CD4-positive, alpha-beta memory T cell (primary cell): ENCODE measurements around the gene ADRA2B. TPM values are rescaled to one million over a fixed set of nuclear protein-coding genes. Genes with fewer than 3 reads are reported as not detected.

Experiments
- CTCF ChIA-PET: fragments of 350-600 bp; sonication (Branson Sonifier 250); formaldehyde crosslinking; loops from one replicate; lab custom pipeline; 2021; ENCODE audit warnings: inconsistent platforms; ENCODE audit not compliant: partially characterized antibody; lab: Charles Lee
- POLR2A ChIA-PET: fragments of 350-600 bp; sonication (Branson Sonifier 250); formaldehyde crosslinking; loops from one replicate; lab custom pipeline; 2021; ENCODE audit not compliant: partially characterized antibody; lab: Charles Lee
- DNase-seq, 5 donors: peaks; one replicate each; pipeline versions ENCODE4 v3.0.0 to v3.0.0-alpha.2; 2020 to 2022; ENCODE audit warnings: mixed read lengths in 1 of 5
- H3K27ac ChIP-seq: one replicate; pipeline ENCODE4 v1.7.0; 2013; ENCODE audit warnings: low read depth, low read length
- H3K27me3 ChIP-seq: 2 replicates; pipeline ENCODE4 v1.7.0; 2013; ENCODE audit warnings: mild to moderate bottlenecking, low read length, moderate library complexity; ENCODE audit not compliant: insufficient read depth
- H3K36me3 ChIP-seq: 2 replicates; pipeline ENCODE4 v1.7.0; 2013; ENCODE audit warnings: mild to moderate bottlenecking, low read length, moderate library complexity; ENCODE audit not compliant: insufficient read depth
- H3K4me1 ChIP-seq: 2 replicates; pipeline ENCODE4 v1.7.0; 2013; ENCODE audit warnings: mild to moderate bottlenecking, low read length, moderate library complexity; ENCODE audit not compliant: insufficient read depth
- H3K4me3 ChIP-seq, 2 donors: one replicate each; pipeline ENCODE4 v1.7.0; 2013; ENCODE audit warnings: low read length in 2 of 2, mild to moderate bottlenecking in 1 of 2
- H3K9me3 ChIP-seq, 2 donors: one replicate each; pipeline ENCODE4 v1.7.0; 2013; ENCODE audit warnings: low read length in 2 of 2, control low read depth in 1 of 2; ENCODE audit not compliant: control insufficient read depth in 1 of 2
- H3K27ac Mint-ChIP-seq, 7 donors: one replicate each; pipeline ENCODE4 v1.8.0; 2020 to 2021; ENCODE audit warnings: mixed read lengths in 7 of 7, mild to moderate bottlenecking in 6 of 7, inconsistent platforms in 3 of 7, moderate library complexity in 3 of 7
- H3K27me3 Mint-ChIP-seq, 2 donors: one replicate each; pipeline ENCODE4 v1.8.0; 2020 to 2021; ENCODE audit warnings: mixed read lengths in 2 of 2
- H3K36me3 Mint-ChIP-seq, 2 donors: one replicate each; pipeline ENCODE4 v1.8.0; 2020 to 2021; ENCODE audit warnings: mixed read lengths in 2 of 2, inconsistent platforms in 1 of 2, mild to moderate bottlenecking in 1 of 2
- H3K4me1 Mint-ChIP-seq, 4 donors: one replicate each; pipeline ENCODE4 v1.8.0; 2020 to 2021; ENCODE audit warnings: mixed read lengths in 4 of 4, mild to moderate bottlenecking in 1 of 4
- H3K4me3 Mint-ChIP-seq, 8 donors: one replicate each; pipeline ENCODE4 v1.8.0; 2020 to 2021; ENCODE audit warnings: mixed read lengths in 8 of 8, mild to moderate bottlenecking in 7 of 8, moderate library complexity in 6 of 8, inconsistent platforms in 3 of 8
- H3K9me3 Mint-ChIP-seq, 8 donors: one replicate each; pipeline ENCODE4 v1.8.0; 2020 to 2021; ENCODE audit warnings: mixed read lengths in 8 of 8, mild to moderate bottlenecking in 5 of 8, inconsistent platforms in 3 of 8, moderate library complexity in 1 of 8
- intact Hi-C: fragments of 100-400 bp; cut with micrococcal nuclease; formaldehyde crosslinking; loops from one replicate; pipeline ENCODE4 v1.15.1; 2023
- polyA plus RNA-seq, 2 donors: library from polyadenylated mRNA; unstranded; fragments of 300-500 nt; fragmentation: Illumina TruSeq; gene quantifications; one replicate each; pipeline ENCODE4 v1.2.3, GENCODE V29; 2021
- total RNA-seq, 2 experiments: library from RNA; stranded (reverse); gene quantifications; one replicate each; pipeline ENCODE4 v1.2.3, GENCODE V29; 2021

ADRA2B gene
- total and polyA plus RNA-seq, 4 experiments from 2014 or later, result not detected

DNA sequence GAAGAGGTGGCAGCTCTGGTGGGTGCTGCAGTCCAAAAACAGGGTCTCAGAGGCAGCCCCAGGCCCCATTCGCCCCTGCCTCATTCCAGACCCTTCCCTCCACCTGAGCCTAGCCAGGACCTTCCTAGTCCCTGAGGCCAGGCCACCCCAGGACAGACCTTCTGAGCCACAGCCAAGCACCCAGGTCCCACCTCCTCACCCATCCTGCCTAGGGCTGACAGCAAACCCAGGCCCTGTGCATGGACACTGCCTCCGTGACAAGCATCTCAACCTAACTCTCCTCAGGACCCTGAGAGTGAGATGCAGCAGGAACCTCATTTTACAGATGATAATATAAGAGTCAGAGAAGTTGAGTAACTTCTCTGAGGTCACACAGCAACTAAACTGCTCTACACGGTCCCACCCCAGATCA, 15.5 kb downstream of the ADRA2B start:
- intact Hi-C loops, result no loop called here
- no peak overlapping the region for H3K27ac ChIP-seq
- H3K27ac Mint-ChIP-seq, result no peak overlapping the region
- DNase-seq, result peak in 1 of 5 donors; percentile 26
- no peaks in the 10 kb centered on the region for H3K4me1 Mint-ChIP-seq
- H3K4me3 ChIP-seq, result no peak overlapping the region
- H3K4me3 Mint-ChIP-seq, result no peak overlapping the region
- H3K36me3 Mint-ChIP-seq, result peaks cover 3 to 4% of the 10 kb centered on the region in 2 donors
- H3K36me3 ChIP-seq, result no peaks in the 10 kb centered on the region
- no peaks in the 10 kb centered on the region for H3K27me3 ChIP-seq
- no peaks in the 10 kb centered on the region for H3K4me1 ChIP-seq
- peaks cover 0 to 11% of the 10 kb centered on the region in 2 donors for H3K9me3 ChIP-seq
- no peaks in the 10 kb centered on the region for H3K27me3 Mint-ChIP-seq
- H3K9me3 Mint-ChIP-seq, result peaks cover 0 to 13% (median 10%) of the 10 kb centered on the region in 8 donors
- ChIA-PET CTCF (interaction anchor here (1.0 kb wide), 1 partner anchor 16 kb away, joined by 3 read pairs; the partner anchor contains the start of gene ADRA2B), POLR2A (no interaction called here)

DNA sequence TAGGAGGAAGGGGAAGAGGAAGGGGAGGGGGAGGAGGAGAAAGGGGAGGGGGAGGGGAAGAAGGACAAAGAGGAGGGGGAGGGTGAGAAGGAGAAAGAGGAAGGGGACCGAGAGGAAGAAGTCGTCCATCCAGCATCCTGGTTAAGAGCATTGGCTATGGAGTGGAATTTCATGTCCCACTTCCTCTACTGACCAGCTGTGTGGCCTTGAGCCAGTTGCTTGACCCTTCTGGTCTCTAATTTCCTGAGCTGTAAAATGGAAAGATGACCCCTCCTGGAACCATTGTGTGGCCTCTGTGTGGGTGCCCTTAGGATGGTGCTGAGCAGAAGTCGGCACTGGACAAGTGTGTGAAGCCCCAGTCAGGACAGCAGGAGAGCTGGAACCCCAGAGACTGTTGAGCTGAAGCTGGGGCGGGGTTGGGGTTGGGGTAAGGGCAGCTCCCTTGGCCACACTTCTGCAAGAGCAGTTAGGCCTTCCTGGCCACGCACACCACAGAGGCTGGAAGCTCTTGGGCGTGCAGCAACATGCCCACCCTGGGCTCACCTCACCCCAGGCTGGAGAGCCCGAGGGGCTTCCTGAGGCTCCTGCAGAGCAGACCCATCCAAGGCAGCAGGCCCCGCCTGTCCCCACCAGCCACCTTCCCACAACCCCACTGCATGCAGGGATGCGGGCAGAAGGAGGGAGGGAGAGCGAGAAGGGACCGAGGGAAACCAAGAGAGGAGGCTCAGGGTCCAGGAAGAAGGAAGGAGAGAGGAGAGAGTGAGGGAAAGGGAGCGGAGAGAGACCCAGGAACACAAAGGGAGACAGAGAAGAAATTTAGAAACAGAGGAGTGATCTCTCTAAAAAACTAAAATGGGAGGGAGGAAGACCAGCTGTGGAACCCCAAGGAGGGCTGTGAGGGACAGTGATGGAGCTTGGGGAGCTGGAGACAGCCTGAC, 16.2 kb downstream of the ADRA2B start:
- peaks cover 0 to 4% of the 10 kb centered on the region in 2 donors for H3K27me3 Mint-ChIP-seq
- no peaks in the 10 kb centered on the region for H3K27me3 ChIP-seq
- H3K9me3 ChIP-seq, result peaks cover 0 to 3% of the 10 kb centered on the region in 2 donors
- DNase-seq, result peak in 1 of 5 donors; percentile 12
- ChIA-PET POLR2A (no interaction called here), CTCF (interaction anchor here (1.0 kb wide), 1 partner anchor 17 kb away, joined by 3 read pairs; the partner anchor contains the start of gene ADRA2B)
- H3K4me3 ChIP-seq, result no peak overlapping the region
- H3K27ac Mint-ChIP-seq, result no peak overlapping the region
- intact Hi-C loops, result no loop called here
- no peaks in the 10 kb centered on the region for H3K4me1 Mint-ChIP-seq
- peaks cover 0 to 6% (median 3%) of the 10 kb centered on the region in 8 donors for H3K9me3 Mint-ChIP-seq
- no peaks in the 10 kb centered on the region for H3K36me3 ChIP-seq
- no peaks in the 10 kb centered on the region for H3K36me3 Mint-ChIP-seq
- no peaks in the 10 kb centered on the region for H3K4me1 ChIP-seq
- no peak overlapping the region for H3K4me3 Mint-ChIP-seq
- no peak overlapping the region for H3K27ac ChIP-seq

DNA sequence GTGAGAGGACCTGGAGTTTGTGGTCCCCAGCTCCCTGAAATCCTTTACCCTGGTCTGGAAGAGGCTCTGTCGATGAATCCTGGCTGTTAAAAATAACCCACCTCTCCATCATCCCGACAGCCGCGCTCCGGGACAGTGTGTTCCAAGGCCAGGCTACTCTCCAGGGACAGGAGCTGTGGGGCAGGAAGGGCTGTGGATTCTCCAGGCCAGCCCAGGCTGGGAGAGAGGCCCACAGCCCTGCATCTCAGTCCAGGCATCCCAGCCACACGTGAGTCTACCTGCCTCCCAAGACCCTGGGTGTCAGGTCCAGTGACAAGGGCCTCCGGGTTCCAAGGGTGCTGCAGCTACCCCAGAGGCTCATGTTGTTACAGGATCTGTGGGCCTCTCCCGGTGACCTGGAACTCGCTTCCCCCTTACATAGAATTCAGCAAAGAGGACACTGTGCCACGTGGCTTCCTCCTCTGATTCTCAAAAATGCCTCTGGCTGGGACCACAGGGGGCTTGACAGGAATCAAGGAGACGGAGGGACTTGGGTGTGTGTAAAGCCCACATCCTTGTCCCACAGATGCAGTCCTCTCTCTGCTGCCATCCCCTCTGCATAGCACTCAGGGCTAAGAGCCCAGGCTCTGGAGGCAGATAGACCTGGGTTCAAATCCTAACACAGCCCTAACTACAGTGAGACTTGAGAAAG, 17.3 kb downstream of the ADRA2B start:
- no peaks in the 10 kb centered on the region for H3K4me1 ChIP-seq
- no peaks in the 10 kb centered on the region for H3K9me3 ChIP-seq
- ChIA-PET CTCF (no interaction called here), POLR2A (no interaction called here)
- H3K4me3 Mint-ChIP-seq, result no peak overlapping the region
- H3K36me3 Mint-ChIP-seq, result no peaks in the 10 kb centered on the region
- peak overlapping the region in 2 of 7 donors; percentile 48 to 55 for H3K27ac Mint-ChIP-seq
- intact Hi-C loops, result no loop called here
- no peak overlapping the region for H3K27ac ChIP-seq
- no peaks in the 10 kb centered on the region for H3K36me3 ChIP-seq
- H3K4me1 Mint-ChIP-seq, result no peaks in the 10 kb centered on the region
- peak in 1 of 5 donors; percentile 17 for DNase-seq
- H3K27me3 ChIP-seq, result no peaks in the 10 kb centered on the region
- no peak overlapping the region for H3K4me3 ChIP-seq
- H3K27me3 Mint-ChIP-seq, result peaks cover 3 to 4% of the 10 kb centered on the region in 2 donors
- H3K9me3 Mint-ChIP-seq, result no peaks in the 10 kb centered on the region

DNA sequence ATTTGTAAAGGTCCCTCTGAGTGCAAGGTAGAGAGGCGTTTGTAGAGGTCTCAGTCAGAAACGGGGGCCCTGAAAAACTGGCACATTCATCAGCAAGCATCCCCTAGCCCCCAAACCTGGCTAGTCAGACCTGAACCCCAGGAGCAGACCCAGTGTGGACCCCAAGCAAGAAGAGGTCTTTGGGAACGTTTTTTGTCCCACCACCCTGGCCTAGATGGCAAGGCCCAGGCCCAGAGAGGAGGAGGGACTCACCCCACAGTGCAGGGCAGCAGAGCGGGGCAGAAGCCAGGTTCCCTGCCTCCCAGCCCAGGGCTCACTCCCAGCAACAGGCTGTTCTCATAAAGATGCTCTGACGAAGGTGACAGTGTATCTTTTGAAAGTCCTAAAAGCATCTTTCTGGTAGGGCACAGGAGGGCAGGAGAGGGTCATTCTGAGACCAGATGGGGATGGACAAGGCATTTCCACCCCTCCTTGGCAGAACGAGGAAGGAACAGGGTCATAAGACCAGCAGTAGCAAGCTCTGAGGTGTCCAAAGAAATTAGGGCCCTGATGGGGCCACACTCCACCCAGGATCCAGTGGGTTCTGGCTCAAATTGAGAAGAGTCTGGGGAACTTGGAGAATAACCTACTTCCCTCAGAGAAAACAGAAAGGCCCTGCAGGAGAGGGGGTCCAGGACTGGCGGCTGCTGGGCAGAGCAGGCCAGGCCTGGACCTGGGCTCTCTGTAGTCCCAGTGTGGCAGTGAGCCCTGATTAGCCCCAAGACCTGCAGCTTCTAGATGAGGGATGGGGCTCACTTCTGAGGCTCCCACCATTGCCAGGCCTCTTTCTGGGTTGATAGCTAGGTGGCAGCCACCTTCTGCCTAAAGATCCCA, 18.2 kb downstream of the ADRA2B start:
- CTCF ChIA-PET, result no interaction called here
- H3K4me1 Mint-ChIP-seq, result no peaks in the 10 kb centered on the region
- no peaks in the 10 kb centered on the region for H3K9me3 Mint-ChIP-seq
- Histone ChIP-seq H3K4me1 (no peaks in the 10 kb centered on the region), H3K27ac (no peak overlapping the region), H3K4me3 (no peak overlapping the region), H3K36me3 (no peaks in the 10 kb centered on the region), H3K27me3 (no peaks in the 10 kb centered on the region), H3K9me3 (no peaks in the 10 kb centered on the region)
- intact Hi-C loops, result no loop called here
- POLR2A ChIA-PET, result no interaction called here
- peak in 1 of 5 donors; percentile 17 for DNase-seq
- H3K27me3 Mint-ChIP-seq, result peaks cover 3 to 6% of the 10 kb centered on the region in 2 donors
- H3K36me3 Mint-ChIP-seq, result no peaks in the 10 kb centered on the region
- no peak overlapping the region for H3K4me3 Mint-ChIP-seq
- no peak overlapping the region for H3K27ac Mint-ChIP-seq

DNA sequence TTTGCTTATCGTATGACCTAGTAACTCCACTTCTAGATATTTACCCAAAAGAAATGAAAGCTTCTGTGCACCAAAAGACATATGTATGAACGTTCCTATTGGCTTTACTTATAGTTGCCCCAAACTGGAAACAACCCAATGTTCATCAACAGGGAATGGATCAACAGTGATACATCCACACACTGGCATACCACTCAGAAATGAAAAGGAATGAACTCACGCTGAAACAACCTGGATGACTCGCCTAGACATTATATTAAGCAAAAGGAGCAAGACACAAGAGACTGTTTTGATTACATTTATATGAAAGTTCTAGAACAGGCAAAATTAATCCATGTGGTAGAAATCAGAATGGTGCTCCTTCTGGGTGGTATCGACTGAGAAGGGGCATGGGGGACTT, 18.9 kb downstream of the ADRA2B start:
- Mint-ChIP-seq H3K27ac (no peak overlapping the region), H3K36me3 (no peaks in the 10 kb centered on the region), H3K4me3 (no peak overlapping the region), H3K9me3 (no peaks in the 10 kb centered on the region), H3K27me3 (peaks cover 3 to 6% of the 10 kb centered on the region in 2 donors), H3K4me1 (no peaks in the 10 kb centered on the region)
- CTCF ChIA-PET, result no interaction called here
- Histone ChIP-seq H3K9me3 (no peaks in the 10 kb centered on the region), H3K4me1 (no peaks in the 10 kb centered on the region), H3K4me3 (no peak overlapping the region), H3K36me3 (no peaks in the 10 kb centered on the region), H3K27ac (no peak overlapping the region), H3K27me3 (no peaks in the 10 kb centered on the region)
- intact Hi-C loops, result no loop called here
- no peak for DNase-seq
- POLR2A ChIA-PET, result no interaction called here

DNA sequence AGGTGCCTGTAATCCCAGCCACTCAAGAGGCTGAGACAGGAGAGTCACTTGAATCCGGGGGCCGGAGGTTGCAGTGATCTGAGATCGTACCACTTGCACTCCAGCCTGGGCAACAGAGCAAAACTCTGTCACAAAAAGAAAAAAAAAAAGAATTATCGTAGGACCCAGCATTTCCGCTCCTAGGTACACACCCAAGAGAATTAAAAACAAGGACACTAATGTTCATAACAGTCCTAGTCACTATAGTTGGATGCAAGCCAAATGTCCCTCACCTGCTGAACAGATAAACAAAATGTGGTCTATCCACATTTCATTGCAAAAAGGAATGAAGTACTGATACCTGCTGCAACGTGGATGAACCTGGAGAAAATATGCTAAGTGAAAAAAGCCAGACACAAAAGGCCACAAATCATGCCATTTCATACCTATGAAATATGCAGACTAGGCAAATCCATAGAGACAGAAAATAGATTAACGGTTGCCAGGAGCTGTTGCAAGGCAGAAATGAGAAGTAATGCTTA, 21.2 kb downstream of the ADRA2B start:
- no peaks in the 10 kb centered on the region for H3K4me1 ChIP-seq
- H3K9me3 Mint-ChIP-seq, result no peaks in the 10 kb centered on the region
- no peak overlapping the region for H3K27ac ChIP-seq
- H3K27me3 Mint-ChIP-seq, result peaks cover 3 to 6% of the 10 kb centered on the region in 2 donors
- intact Hi-C loops, result no loop called here
- ChIA-PET CTCF (no interaction called here), POLR2A (no interaction called here)
- peak overlapping the region in 1 of 7 donors; percentile 54 for H3K27ac Mint-ChIP-seq
- no peaks in the 10 kb centered on the region for H3K27me3 ChIP-seq
- H3K4me3 ChIP-seq, result no peak overlapping the region
- no peaks in the 10 kb centered on the region for H3K36me3 Mint-ChIP-seq
- no peaks in the 10 kb centered on the region for H3K4me1 Mint-ChIP-seq
- no peaks in the 10 kb centered on the region for H3K9me3 ChIP-seq
- H3K36me3 ChIP-seq, result no peaks in the 10 kb centered on the region
- no peak overlapping the region for H3K4me3 Mint-ChIP-seq
- no peak for DNase-seq
